ENCODE data around the gene PDE6C.

PDE6C gene

GRCh38 chr10:93595378-93596161 lies 16.8 kb upstream of the PDE6C start:
- no peak for DNase-seq

GRCh38 chr10:93596539-93596938 lies 15.8 kb upstream of the PDE6C start:
- DNase-seq: no peak

- no peak for DNase-seq
Measured at GRCh38 chr10:93597075-93597599, 15.2 kb upstream of the PDE6C start.

- no peak for DNase-seq
Measured at GRCh38 chr10:93598157-93598556, 14.2 kb upstream of the PDE6C start.

GRCh38 chr10:93599335-93599734 lies 13.0 kb upstream of the PDE6C start:
- DNase-seq: no peak

GRCh38 chr10:93599778-93600177 lies 12.6 kb upstream of the PDE6C start:
- no peak for DNase-seq

GRCh38 chr10:93600446-93601145 lies 11.7 kb upstream of the PDE6C start:
- no peak for DNase-seq

- DNase-seq: no peak
Measured at GRCh38 chr10:93601146-93601773, 11.1 kb upstream of the PDE6C start, which contains the start of gene RBP4. RBP4 (minus strand) TSS chr10:93601235; CDS start chr10:93601028, 207 bp downstream.

- DNase-seq: no peak
Measured at GRCh38 chr10:93601774-93602162, 10.6 kb upstream of the PDE6C start.

GRCh38 chr10:93603023-93603422 lies 9.3 kb upstream of the PDE6C start:
- DNase-seq: no peak

GRCh38 chr10:93604146-93604545 lies 8.2 kb upstream of the PDE6C start:
- no peak for DNase-seq

- DNase-seq: no peak
Measured at GRCh38 chr10:93608421-93608820, 3.9 kb upstream of the PDE6C start.

- no peak for DNase-seq
Measured at GRCh38 chr10:93613126-93613525, 789 bp downstream of the PDE6C start.

GRCh38 chr10:93614101-93614825 lies 1.9 kb downstream of the PDE6C start:
- no peak for DNase-seq

- DNase-seq: no peak
Measured at GRCh38 chr10:93615576-93616235, 3.4 kb downstream of the PDE6C start.

GRCh38 chr10:93620925-93621324 lies 8.6 kb downstream of the PDE6C start:
- DNase-seq: no peak

- DNase-seq: no peak
Measured at GRCh38 chr10:93622942-93623341, 10.6 kb downstream of the PDE6C start.

- no peak for DNase-seq
Measured at GRCh38 chr10:93628858-93629257, 16.5 kb downstream of the PDE6C start.

GRCh38 chr10:93629647-93630305 lies 17.4 kb downstream of the PDE6C start:
- DNase-seq: no peak

GRCh38 chr10:93630625-93631557 lies 18.6 kb downstream of the PDE6C start:
- DNase-seq: no peak

GRCh38 chr10:93639791-93640190 lies 27.5 kb downstream of the PDE6C start:
- DNase-seq: no peak
